Hepatocyte (in vitro differentiated cells): ENCODE measurements around the gene SLC6A11. TPM values are rescaled to one million over a fixed set of nuclear protein-coding genes. Genes with fewer than 3 reads are reported as not detected.

Source experiments
- DNase-seq: peaks from one replicate; pipeline ENCODE4 v3.0.0-alpha.2; 2016; ENCODE audit warnings: low spot score
- H2AFZ ChIP-seq: fragments of 200-600 bp; sonication (generic); 2 replicates; pipeline ENCODE4 v1.6.0; 2016; ENCODE audit warnings: antibody characterized with exemption, mild to moderate bottlenecking
- H3K27ac ChIP-seq: fragments of 200-600 bp; sonication (generic); 2 replicates; pipeline ENCODE4 v1.5.1; 2016; ENCODE audit warnings: mild to moderate bottlenecking
- H3K27me3 ChIP-seq: fragments of 200-600 bp; sonication (generic); 2 replicates; pipeline ENCODE4 v1.6.1; 2016
- H3K36me3 ChIP-seq: fragments of 200-600 bp; sonication (generic); replicated peaks from 2 replicates; pipeline ENCODE4 v1.5.1; 2016; ENCODE audit warnings: low read depth; ENCODE audit not compliant: insufficient read depth
- H3K4me1 ChIP-seq: fragments of 200-600 bp; sonication (generic); 2 replicates; pipeline ENCODE4 v1.5.1; 2016; ENCODE audit warnings: mild to moderate bottlenecking, moderate library complexity; ENCODE audit not compliant: insufficient read depth
- H3K4me2 ChIP-seq: fragments of 200-600 bp; sonication (generic); 2 replicates; pipeline ENCODE4 v1.6.0; 2016
- H3K4me3 ChIP-seq: fragments of 200-600 bp; sonication (generic); 2 replicates; pipeline ENCODE4 v1.5.1; 2016; ENCODE audit warnings: mild to moderate bottlenecking
- H3K79me2 ChIP-seq: fragments of 200-600 bp; sonication (generic); 2 replicates; pipeline ENCODE4 v1.6.0; 2017; ENCODE audit warnings: mild to moderate bottlenecking
- H3K9me2 ChIP-seq: fragments of 200-600 bp; sonication (generic); replicated peaks from 2 replicates; pipeline ENCODE4 v1.6.0; 2017; ENCODE audit warnings: mild to moderate bottlenecking; ENCODE audit not compliant: insufficient read depth
- H3K9me3 ChIP-seq: fragments of 200-600 bp; sonication (generic); 2 replicates; pipeline ENCODE4 v1.5.1; 2016; ENCODE audit warnings: low read depth, mild to moderate bottlenecking
- H4K20me1 ChIP-seq: fragments of 200-600 bp; sonication (generic); 2 replicates; pipeline ENCODE4 v1.6.0; 2016; ENCODE audit warnings: mild to moderate bottlenecking; ENCODE audit not compliant: insufficient read depth, poor library complexity, severe bottlenecking
- EZH2 ChIP-seq: fragments of 200-600 bp; sonication (generic); IDR thresholded peaks from 2 replicates; pipeline ENCODE4 v1.6.1; 2016; ENCODE audit warnings: antibody characterized with exemption, mild to moderate bottlenecking, borderline replicate concordance
- EZH2phosphoT487 ChIP-seq: fragments of 200-600 bp; sonication (generic); IDR thresholded peaks from one replicate; pipeline ENCODE4 v1.6.1; 2018; ENCODE audit warnings: antibody characterized with exemption, mild to moderate bottlenecking, low read depth, moderate library complexity; ENCODE audit not compliant: unreplicated experiment, severe bottlenecking
- WGBS: methylation state at CpG from one replicate; pipeline ENCODE4 v1.1.6; 2016; ENCODE audit warnings: low lambda C conversion rate; ENCODE audit errors: missing lambda C conversion rate; 5-methylcytosine and 5-hydroxymethylcytosine counted together
- polyA plus RNA-seq: library from polyadenylated mRNA; unstranded; fragments of >200 nt; fragmentation: Nextera tagmentation; extraction: Ambion mirVana; gene quantifications from 2 replicates; pipeline ENCODE4 v1.2.1, GENCODE V29; 2016
- total RNA-seq: library from RNA; depleted of rRNA; stranded (reverse); fragments of >200 nt; gene quantifications from 2 replicates; pipeline ENCODE4 v1.2.3, GENCODE V29; 2014
- TF ChIP-seq, protein P1 (sequence below): fragments of 200-600 bp; sonication (generic); IDR thresholded peaks from 2 replicates; pipeline ENCODE4 v1.5.1; 2016; ENCODE audit warnings: antibody characterized with exemption, mild to moderate bottlenecking; ENCODE audit not compliant: poor library complexity

SLC6A11 gene
- total and polyA plus RNA-seq, 2 experiments from 2014 or later = 1.5 to 1.7 TPM

DNA sequence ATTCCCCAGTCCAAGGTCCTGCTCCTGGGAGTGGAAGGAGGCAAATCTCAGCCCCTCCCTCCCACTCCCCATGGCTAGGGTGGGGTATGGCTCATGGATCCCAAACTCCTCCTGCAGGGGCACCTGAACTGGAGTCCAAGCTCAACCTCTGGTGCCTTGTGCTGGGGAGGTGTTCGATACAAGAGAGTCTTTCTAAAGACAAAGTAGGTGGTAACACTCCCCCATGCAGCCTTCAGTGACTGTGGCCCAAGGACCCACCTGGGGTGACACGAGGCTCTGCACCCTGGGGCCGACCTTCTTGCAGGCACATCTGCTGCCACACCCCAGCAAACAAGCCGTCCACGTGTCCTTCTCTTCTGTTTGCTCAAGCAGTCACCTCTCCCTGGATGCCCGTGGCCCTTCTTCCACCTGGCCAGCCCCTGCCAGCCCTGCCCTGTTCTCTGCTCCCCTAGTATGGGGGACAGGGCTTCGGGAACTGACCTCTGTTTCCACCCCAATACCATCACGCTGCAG lies 36.7 kb upstream of the SLC6A11 start:
- no peak for DNase-seq
- WGBS = 69% methylated on average over 8 of the region's 8 CpGs
- no peak overlapping the region for H3K4me2 ChIP-seq
- H3K4me1 ChIP-seq = no peaks in the 10 kb centered on the region
- H3K9me3 ChIP-seq = no peaks in the 10 kb centered on the region
- no peaks in the 10 kb centered on the region for H4K20me1 ChIP-seq
- H3K9me2 ChIP-seq = no peaks in the 10 kb centered on the region
- no peak overlapping the region for H3K4me3 ChIP-seq
- no peaks in the 10 kb centered on the region for H3K36me3 ChIP-seq
- no peaks in the 10 kb centered on the region for H3K27me3 ChIP-seq
- H2AFZ ChIP-seq = no peak overlapping the region
- no peak for TF ChIP-seq EZH2
- TF ChIP-seq, protein P1, sequence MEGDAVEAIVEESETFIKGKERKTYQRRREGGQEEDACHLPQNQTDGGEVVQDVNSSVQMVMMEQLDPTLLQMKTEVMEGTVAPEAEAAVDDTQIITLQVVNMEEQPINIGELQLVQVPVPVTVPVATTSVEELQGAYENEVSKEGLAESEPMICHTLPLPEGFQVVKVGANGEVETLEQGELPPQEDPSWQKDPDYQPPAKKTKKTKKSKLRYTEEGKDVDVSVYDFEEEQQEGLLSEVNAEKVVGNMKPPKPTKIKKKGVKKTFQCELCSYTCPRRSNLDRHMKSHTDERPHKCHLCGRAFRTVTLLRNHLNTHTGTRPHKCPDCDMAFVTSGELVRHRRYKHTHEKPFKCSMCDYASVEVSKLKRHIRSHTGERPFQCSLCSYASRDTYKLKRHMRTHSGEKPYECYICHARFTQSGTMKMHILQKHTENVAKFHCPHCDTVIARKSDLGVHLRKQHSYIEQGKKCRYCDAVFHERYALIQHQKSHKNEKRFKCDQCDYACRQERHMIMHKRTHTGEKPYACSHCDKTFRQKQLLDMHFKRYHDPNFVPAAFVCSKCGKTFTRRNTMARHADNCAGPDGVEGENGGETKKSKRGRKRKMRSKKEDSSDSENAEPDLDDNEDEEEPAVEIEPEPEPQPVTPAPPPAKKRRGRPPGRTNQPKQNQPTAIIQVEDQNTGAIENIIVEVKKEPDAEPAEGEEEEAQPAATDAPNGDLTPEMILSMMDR = no peak
- TF ChIP-seq EZH2phosphoT487 = no peak
- H3K79me2 ChIP-seq = no peaks in the 10 kb centered on the region
- H3K27ac ChIP-seq = no peak overlapping the region

DNA sequence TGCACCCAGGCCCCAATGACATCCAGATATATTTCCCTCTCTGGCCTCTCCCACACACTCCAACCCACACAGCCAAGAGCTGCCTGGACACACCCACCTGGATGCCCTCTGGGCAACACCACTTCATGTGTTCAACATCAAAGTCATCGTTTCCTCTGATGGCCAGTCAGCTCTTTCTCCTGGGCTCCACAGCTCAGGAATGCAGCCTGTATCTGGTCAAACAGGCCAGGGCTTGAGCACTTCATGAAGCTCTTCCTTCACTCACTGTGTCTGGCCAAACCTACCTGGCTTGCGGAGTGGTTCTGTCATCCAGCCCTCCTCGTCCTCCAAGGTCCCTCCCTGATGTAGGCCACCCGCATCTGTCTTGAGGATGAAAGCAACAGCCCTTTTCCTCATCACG lies 35.8 kb upstream of the SLC6A11 start:
- WGBS = 71% methylated on average over 5 of the region's 5 CpGs
- Histone ChIP-seq H3K79me2 (no peaks in the 10 kb centered on the region), H3K9me3 (no peaks in the 10 kb centered on the region), H4K20me1 (no peaks in the 10 kb centered on the region), H3K27ac (no peak overlapping the region), H3K4me1 (no peaks in the 10 kb centered on the region), H2AFZ (no peak overlapping the region), H3K27me3 (no peaks in the 10 kb centered on the region), H3K36me3 (no peaks in the 10 kb centered on the region), H3K4me3 (no peak overlapping the region), H3K9me2 (no peaks in the 10 kb centered on the region), H3K4me2 (no peak overlapping the region)
- TF ChIP-seq, protein P1 = no peak
- TF ChIP-seq EZH2 (no peak), EZH2phosphoT487 (no peak)
- DNase-seq = no peak

DNA sequence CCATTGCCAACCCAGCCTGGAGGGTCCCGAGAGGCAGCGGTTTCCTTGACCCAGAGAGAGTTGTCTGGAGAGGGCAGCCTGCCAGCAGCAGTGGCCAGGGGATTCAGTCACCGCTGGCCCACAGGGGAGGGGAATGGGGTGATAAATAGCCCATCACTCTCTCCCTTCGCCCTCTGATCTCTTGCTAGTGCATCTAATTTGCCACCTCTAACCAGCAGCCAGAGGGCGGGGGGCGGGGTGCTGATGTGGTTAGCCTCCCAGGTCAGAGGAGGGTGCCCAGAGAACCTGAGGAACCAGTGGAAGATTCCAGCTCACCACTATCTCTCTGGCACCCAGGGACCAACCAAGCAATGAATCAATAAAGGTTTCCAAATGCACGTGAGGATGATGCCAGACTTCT lies 35.1 kb upstream of the SLC6A11 start:
- no peaks in the 10 kb centered on the region for H3K36me3 ChIP-seq
- H3K4me2 ChIP-seq = no peak overlapping the region
- H3K79me2 ChIP-seq = no peaks in the 10 kb centered on the region
- WGBS = 81% methylated on average over 7 of the region's 7 CpGs
- no peak overlapping the region for H2AFZ ChIP-seq
- H3K9me3 ChIP-seq = no peaks in the 10 kb centered on the region
- H4K20me1 ChIP-seq = no peaks in the 10 kb centered on the region
- DNase-seq = no peak
- TF ChIP-seq EZH2 = no peak
- TF ChIP-seq, protein P1 = no peak
- no peak for TF ChIP-seq EZH2phosphoT487
- no peak overlapping the region for H3K4me3 ChIP-seq
- no peaks in the 10 kb centered on the region for H3K9me2 ChIP-seq
- no peak overlapping the region for H3K27ac ChIP-seq
- no peaks in the 10 kb centered on the region for H3K27me3 ChIP-seq
- H3K4me1 ChIP-seq = no peaks in the 10 kb centered on the region

DNA sequence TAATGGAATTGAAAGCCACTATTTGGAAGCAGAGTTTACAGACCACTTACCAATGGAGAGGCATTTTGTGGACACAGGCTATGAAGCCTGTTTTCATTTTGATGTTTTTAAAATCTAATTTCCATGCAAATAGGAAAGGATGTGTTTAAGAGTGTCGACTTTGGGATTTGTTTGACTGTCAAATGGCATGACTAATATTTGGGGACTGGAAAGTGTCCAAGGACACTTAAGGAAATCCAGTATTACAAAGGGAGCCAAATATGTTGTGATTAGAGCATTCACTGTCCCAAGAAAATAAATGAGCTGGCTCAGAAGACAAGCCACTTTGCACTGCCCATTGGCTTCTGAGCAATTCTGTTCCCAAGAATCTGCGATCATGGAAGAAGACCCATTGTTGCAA lies 34.0 kb upstream of the SLC6A11 start:
- H3K27ac ChIP-seq = no peak overlapping the region

More for the DNA sequence above, 34.0 kb upstream of the SLC6A11 start:
- Histone ChIP-seq H3K4me1 (no peaks in the 10 kb centered on the region), H3K4me2 (no peak overlapping the region), H3K9me2 (no peaks in the 10 kb centered on the region), H3K36me3 (no peaks in the 10 kb centered on the region), H3K9me3 (no peaks in the 10 kb centered on the region), H4K20me1 (no peaks in the 10 kb centered on the region), H3K79me2 (no peaks in the 10 kb centered on the region), H3K4me3 (no peak overlapping the region), H2AFZ (no peak overlapping the region), H3K27me3 (peaks cover 3% of the 10 kb centered on the region)
- DNase-seq = no peak
- TF ChIP-seq EZH2phosphoT487 (no peak), EZH2 (no peak)
- TF ChIP-seq, protein P1 = no peak
- WGBS = 81% methylated on average over 2 of the region's 2 CpGs
